Activated T-cell treated with anti-CD3 and anti-CD28 coated beads, Interleukin-2, amount 50 U/mL, for 24 hours (primary cell): ENCODE results near the gene GPATCH8.

Experiments
- DNase-seq: peaks from one replicate; pipeline ENCODE4 v3.0.0-alpha.2; 2020
- H3K27ac Mint-ChIP-seq: 2 replicates; pipeline ENCODE4 v1.8.0; 2020; ENCODE audit warnings: mild to moderate bottlenecking, mixed read lengths
- H3K27me3 Mint-ChIP-seq: 2 replicates; pipeline ENCODE4 v1.8.0; 2020; ENCODE audit warnings: mixed read lengths
- H3K36me3 Mint-ChIP-seq: 2 replicates; pipeline ENCODE4 v1.8.0; 2020; ENCODE audit warnings: low read depth, mixed read lengths
- H3K4me1 Mint-ChIP-seq: 2 replicates; pipeline ENCODE4 v1.8.0; 2020; ENCODE audit warnings: low read depth, mixed read lengths
- H3K4me3 Mint-ChIP-seq: 2 replicates; pipeline ENCODE4 v1.8.0; 2020; ENCODE audit warnings: mild to moderate bottlenecking, moderate library complexity, mixed read lengths
- H3K9me3 Mint-ChIP-seq: 2 replicates; pipeline ENCODE4 v1.8.0; 2020; ENCODE audit warnings: mixed read lengths

The GPATCH8 gene

GRCh38 chr17:44448412-44448811, 54.8 kb downstream of the GPATCH8 start:
- Mint-ChIP-seq H3K9me3 (no peaks in the 10 kb centered on the region), H3K27me3 (no peaks in the 10 kb centered on the region), H3K36me3 (peaks cover 23% of the 10 kb centered on the region), H3K4me1 (peaks cover 22% of the 10 kb centered on the region), H3K27ac (no peak overlapping the region), H3K4me3 (no peak overlapping the region)
- DNase-seq, result no peak

DNA sequence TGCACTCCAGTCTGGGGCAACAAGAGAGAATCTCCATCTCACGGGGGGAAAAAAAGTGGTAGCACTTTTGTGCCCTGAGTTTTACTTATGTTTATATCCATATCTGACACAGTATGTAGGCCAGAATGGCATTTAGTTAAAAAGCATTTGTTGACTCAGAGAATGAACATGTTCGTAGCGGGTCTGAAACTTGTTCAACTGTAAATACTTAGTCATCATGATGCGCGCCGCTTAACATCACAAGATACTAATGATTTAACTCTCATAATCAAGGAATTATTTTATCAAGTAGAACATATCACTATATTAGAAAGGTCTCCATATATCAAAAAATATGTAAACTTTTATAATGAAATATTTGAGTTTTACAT, 58.5 kb downstream of the GPATCH8 start:
- Mint-ChIP-seq H3K27me3 (no peaks in the 10 kb centered on the region), H3K27ac (no peak overlapping the region), H3K36me3 (peaks cover 17% of the 10 kb centered on the region), H3K4me1 (peaks cover 23% of the 10 kb centered on the region), H3K9me3 (no peaks in the 10 kb centered on the region), H3K4me3 (no peak overlapping the region)
- DNase-seq, result no peak

DNA sequence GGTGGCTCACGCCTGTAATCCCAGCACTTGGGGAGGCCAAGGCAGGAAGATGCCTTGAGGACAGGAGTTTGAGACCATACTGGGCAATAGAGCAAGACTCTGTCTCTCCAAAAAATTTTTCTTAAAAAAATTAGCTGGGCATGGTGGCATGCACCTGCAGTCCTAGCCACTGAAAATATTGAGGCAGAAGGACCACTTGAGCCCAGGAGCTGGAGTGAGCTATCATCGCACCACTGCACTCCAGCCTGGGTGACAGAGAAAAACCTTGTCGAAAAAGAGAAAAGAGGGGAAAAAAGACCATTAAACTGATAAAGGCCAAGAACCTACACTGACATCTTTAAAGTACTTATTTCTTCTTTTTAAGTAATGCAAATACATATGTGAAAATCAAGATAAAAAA, 60.4 kb downstream of the GPATCH8 start:
- DNase-seq, result no peak
- H3K9me3 Mint-ChIP-seq, result no peaks in the 10 kb centered on the region
- H3K4me3 Mint-ChIP-seq, result no peak overlapping the region
- no peak overlapping the region for H3K27ac Mint-ChIP-seq
- H3K4me1 Mint-ChIP-seq, result peaks cover 38% of the 10 kb centered on the region
- H3K36me3 Mint-ChIP-seq, result peaks cover 24% of the 10 kb centered on the region
- H3K27me3 Mint-ChIP-seq, result no peaks in the 10 kb centered on the region

DNA sequence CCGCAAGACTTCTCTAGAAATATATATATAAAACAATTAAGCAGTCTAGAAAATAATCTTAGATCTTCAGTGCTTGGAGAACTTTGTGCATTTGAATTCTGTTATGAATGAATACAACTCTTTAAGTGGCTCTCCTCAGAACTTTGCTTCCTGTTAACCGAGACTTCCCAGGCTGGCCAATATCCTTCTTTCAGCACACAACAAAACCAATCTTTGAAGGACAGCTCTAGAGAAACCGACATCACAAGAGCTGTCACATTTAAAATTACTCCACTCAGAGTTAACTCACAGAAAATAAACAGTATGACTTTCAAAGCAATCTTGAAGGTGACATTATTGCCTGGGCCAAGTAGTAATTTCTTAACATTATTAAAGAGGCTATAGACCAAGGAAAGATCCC, 64.0 kb downstream of the GPATCH8 start:
- no peaks in the 10 kb centered on the region for H3K27me3 Mint-ChIP-seq
- no peak overlapping the region for H3K4me3 Mint-ChIP-seq
- peaks cover 26% of the 10 kb centered on the region for H3K4me1 Mint-ChIP-seq
- H3K27ac Mint-ChIP-seq, result peak overlapping the region; percentile 13
- peaks cover 37% of the 10 kb centered on the region for H3K36me3 Mint-ChIP-seq
- no peaks in the 10 kb centered on the region for H3K9me3 Mint-ChIP-seq
- DNase-seq, result no peak

DNA sequence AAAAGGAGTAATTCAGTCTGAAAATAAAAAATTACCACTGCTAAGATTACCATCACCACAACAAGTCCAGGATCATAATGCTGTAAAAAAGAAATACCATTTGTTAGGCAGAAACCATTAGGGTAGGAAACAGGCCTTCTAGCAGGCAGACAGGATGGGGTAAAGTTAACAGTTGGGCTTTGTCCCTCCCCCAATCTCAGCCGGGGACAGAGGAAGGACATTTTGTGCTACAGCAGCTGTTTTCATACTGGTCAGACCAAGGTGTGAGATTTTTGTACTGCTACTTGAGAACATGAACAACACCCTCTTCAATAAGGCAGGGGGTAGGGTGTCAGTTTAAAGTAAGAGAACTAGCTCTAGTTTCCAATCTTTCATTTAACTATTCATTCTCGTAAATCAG, 64.6 kb downstream of the GPATCH8 start:
- DNase-seq, result no peak
- peaks cover 42% of the 10 kb centered on the region for H3K36me3 Mint-ChIP-seq
- H3K27me3 Mint-ChIP-seq, result no peaks in the 10 kb centered on the region
- peaks cover 26% of the 10 kb centered on the region for H3K4me1 Mint-ChIP-seq
- H3K4me3 Mint-ChIP-seq, result no peak overlapping the region
- peak overlapping the region; percentile 5 for H3K27ac Mint-ChIP-seq
- no peaks in the 10 kb centered on the region for H3K9me3 Mint-ChIP-seq

GRCh38 chr17:44436336-44436735, 66.9 kb downstream of the GPATCH8 start:
- peaks cover 59% of the 10 kb centered on the region for H3K36me3 Mint-ChIP-seq
- no peak overlapping the region for H3K27ac Mint-ChIP-seq

DNA sequence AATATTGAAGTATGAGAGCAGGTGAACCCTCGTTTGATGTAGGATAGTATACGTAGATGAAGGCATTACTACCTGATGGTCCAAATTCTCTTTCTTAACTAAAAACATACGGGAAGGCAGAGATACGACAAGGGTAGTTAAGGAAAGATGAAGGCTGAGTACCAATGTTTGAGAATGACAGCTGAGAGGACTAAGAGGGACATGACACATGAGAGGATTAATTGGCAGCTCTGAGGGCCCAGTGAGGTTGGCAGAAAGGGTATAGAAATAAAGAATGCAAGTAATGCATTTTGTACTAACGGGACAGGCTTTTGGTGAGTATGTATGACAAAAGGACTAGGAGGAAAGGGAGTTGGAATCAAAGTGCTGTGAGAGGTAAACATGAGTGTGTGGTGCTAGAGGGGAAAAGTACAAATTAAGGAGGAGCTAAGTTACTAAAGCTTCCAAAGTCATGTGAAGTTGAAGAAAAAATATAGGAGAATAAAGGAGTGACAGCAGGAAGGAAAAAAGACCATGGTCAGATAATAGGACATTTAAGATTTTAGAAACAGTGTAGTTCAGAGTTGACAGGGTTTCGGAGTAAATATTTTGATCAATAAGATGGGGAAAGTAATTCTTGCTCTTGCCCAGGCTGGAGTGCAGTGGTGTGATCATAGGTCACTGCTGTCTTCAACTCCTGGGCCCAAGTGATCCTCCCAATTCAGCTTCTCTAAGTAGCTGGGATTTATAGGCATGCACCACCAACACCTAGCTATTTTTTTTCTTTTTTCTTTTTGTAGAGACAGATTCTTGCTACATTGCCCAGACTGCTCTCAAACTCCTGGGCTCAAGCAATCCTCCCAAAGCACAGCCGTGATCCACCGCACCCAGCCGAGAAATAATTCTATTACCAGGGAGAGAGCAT, 70.7 kb downstream of the GPATCH8 start:
- H3K36me3 Mint-ChIP-seq, result peaks cover 65% of the 10 kb centered on the region
- H3K27me3 Mint-ChIP-seq, result no peaks in the 10 kb centered on the region
- H3K27ac Mint-ChIP-seq, result peak overlapping the region; percentile 38
- no peaks in the 10 kb centered on the region for H3K9me3 Mint-ChIP-seq
- no peaks in the 10 kb centered on the region for H3K4me1 Mint-ChIP-seq
- DNase-seq, result no peak
- no peak overlapping the region for H3K4me3 Mint-ChIP-seq

More at GRCh38 chr17:44436336-44436735, 66.9 kb downstream of the GPATCH8 start:
- H3K4me3 Mint-ChIP-seq, result no peak overlapping the region
- no peak for DNase-seq
- no peaks in the 10 kb centered on the region for H3K9me3 Mint-ChIP-seq
- H3K4me1 Mint-ChIP-seq, result peaks cover 24% of the 10 kb centered on the region
- no peaks in the 10 kb centered on the region for H3K27me3 Mint-ChIP-seq

- peak overlapping the region; percentile 69 for H3K27ac Mint-ChIP-seq
These were observed 78.3 kb downstream of the GPATCH8 start for GRCh38 chr17:44424828-44425461.

GRCh38 chr17:44417553-44417952, 85.7 kb downstream of the GPATCH8 start:
- Mint-ChIP-seq H3K36me3 (peaks cover 70% of the 10 kb centered on the region), H3K9me3 (no peaks in the 10 kb centered on the region), H3K27ac (peak overlapping the region; percentile 87), H3K4me1 (peaks cover 17% of the 10 kb centered on the region), H3K27me3 (no peaks in the 10 kb centered on the region), H3K4me3 (no peak overlapping the region)
- no peak for DNase-seq

More at GRCh38 chr17:44424828-44425461, 78.3 kb downstream of the GPATCH8 start:
- Mint-ChIP-seq H3K36me3 (peaks cover 64% of the 10 kb centered on the region), H3K27me3 (no peaks in the 10 kb centered on the region), H3K4me3 (no peak overlapping the region), H3K4me1 (peaks cover 18% of the 10 kb centered on the region), H3K9me3 (no peaks in the 10 kb centered on the region)
- no peak for DNase-seq

DNA sequence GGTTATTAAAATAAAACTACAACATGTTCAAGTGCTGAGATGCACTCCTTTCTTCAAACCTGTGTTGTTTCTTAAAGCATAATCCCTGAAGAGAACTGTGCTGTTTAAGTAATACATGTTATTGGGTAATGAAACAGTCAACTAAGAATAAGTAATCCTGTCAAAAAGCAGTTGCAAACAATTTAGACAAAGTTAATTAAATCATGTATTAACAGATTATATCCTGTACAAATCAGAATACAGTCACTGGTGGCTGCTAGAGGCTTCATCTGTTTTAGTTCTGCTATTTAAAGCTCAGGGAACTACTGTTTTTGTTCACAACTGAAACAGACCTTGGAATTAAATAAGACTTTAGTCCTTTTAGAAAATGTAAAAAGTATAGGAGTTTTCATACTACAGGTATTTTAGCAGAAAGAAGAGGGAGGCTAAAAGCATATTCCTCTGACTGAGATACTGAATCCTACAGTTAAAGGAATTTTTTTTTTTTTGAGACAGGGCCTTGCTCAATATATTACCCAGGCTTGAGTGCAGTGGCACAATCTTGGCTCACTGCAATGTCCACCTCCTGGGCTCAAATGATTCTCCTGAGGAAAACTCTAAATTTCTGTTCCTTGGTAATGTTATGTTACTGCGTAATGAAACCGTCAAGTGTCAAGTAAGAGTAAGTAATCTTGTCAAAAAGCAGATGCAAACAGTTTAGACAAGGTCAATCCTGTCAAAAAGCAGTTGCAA, 86.5 kb downstream of the GPATCH8 start:
- Mint-ChIP-seq H3K4me3 (no peak overlapping the region), H3K36me3 (peaks cover 65% of the 10 kb centered on the region), H3K27me3 (no peaks in the 10 kb centered on the region), H3K9me3 (no peaks in the 10 kb centered on the region), H3K4me1 (peaks cover 17% of the 10 kb centered on the region), H3K27ac (no peak overlapping the region)
- no peak for DNase-seq

DNA sequence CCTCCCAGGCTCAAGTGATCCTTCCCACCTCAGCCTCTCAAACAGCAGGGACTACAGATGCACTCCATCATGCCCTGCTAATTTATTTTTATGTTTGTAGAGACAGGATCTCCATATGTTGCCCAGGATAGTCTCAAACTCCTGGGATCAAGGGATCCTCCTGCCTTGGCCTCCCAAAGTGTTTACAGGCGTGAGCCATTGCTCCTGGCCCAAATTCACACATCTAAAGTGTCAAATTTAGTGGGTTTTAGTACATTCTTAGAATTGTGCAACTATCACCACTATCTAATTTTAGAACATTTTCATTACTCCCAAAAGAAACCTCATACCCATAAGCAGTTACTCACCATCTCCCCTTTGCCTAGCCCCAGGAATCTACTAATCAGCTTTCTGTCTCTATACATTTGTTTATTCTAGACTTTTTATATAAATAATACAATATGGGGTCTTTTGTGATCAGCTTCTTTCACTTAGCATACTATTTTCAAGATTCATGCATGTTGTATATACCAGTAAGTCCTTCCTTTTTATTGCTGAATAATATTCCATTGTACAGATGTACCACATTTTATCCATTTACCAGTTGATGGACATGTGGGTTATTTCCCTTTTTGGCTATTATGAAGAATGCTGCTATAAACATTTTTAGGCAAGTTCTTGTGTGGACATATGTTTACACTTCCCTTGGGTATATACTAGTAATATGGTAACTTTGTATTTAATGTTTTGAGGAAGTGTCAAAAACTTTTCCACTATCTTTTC, 88.6 kb downstream of the GPATCH8 start:
- Mint-ChIP-seq H3K4me3 (no peak overlapping the region), H3K27me3 (no peaks in the 10 kb centered on the region), H3K36me3 (peaks cover 59% of the 10 kb centered on the region)

DNA sequence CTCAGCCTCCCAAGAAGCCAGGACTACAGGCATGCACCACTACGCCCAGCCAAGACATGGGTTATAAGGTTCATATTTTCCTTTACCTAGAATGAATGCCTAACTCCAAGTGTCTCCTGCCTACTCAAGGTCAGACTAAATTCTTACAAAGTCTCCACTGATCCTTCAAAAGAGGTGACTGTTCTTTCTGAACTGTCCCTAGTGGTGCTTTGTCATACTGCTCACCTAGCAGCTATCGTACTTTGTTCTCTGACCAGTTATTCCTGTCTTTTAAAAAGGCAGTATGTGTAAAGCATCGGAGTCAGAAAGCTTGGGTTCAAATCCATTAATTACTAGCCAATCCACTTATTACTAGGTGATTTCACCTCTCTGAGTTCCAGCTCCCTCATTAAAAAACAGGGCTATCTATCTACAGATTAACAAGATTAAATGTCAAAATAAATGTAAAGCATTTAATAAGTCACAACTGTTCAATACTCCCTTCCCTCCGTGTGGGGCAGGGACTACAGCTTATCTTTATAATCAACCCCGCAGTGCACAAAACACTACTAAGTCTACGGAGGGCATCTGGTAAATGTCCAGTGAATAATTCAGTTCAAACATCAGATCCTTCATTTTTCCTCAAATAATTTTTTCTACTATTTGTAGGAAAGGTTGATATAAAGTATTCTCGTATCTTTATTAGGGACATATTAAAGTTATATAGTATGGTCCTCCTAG, 93.7 kb downstream of the GPATCH8 start:
- Mint-ChIP-seq H3K9me3 (no peaks in the 10 kb centered on the region), H3K4me3 (no peak overlapping the region), H3K4me1 (no peaks in the 10 kb centered on the region), H3K27ac (no peak overlapping the region), H3K36me3 (peaks cover 43% of the 10 kb centered on the region), H3K27me3 (no peaks in the 10 kb centered on the region)
- no peak for DNase-seq

More for the DNA sequence above, 88.6 kb downstream of the GPATCH8 start:
- DNase-seq, result no peak
- H3K27ac Mint-ChIP-seq, result no peak overlapping the region
- no peaks in the 10 kb centered on the region for H3K9me3 Mint-ChIP-seq
- H3K4me1 Mint-ChIP-seq, result peaks cover 17% of the 10 kb centered on the region

DNA sequence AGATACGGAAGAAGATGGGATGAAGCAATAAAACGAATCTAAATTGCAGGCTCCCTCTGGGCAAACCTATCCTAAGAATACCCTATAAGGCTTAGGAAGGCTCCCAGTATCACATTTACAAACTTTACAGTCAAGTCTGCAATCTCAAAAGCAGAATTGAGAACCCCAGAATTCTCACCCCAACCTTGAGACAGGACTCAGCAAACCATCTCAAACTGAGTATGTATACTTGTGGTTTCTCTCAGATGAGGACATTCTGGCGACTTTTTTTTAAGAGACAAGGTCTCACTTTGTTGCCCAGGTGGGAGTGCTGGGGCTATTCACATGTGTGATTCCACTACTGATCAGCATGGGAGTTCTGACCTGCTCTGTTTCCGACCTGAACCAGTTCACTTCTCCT, 94.4 kb downstream of the GPATCH8 start:
- H3K36me3 Mint-ChIP-seq, result peaks cover 45% of the 10 kb centered on the region
- no peak overlapping the region for H3K4me3 Mint-ChIP-seq
- H3K27ac Mint-ChIP-seq, result peak overlapping the region; percentile 22

More for the DNA sequence above, 94.4 kb downstream of the GPATCH8 start:
- no peak for DNase-seq
- H3K4me1 Mint-ChIP-seq, result no peaks in the 10 kb centered on the region
- H3K27me3 Mint-ChIP-seq, result no peaks in the 10 kb centered on the region
- no peaks in the 10 kb centered on the region for H3K9me3 Mint-ChIP-seq
